CD4-positive, alpha-beta T cell (primary cell): ENCODE data around the gene YIF1A. TPM values are rescaled to one million over a fixed set of nuclear protein-coding genes. Genes with fewer than 3 reads are reported as not detected.

Source experiments
- ATAC-seq: fragments of 200-7000 bp; cut with Tn5 transposase; one replicate; pipeline ENCODE4 v1.10.0; 2022; ENCODE audit warnings: mild to moderate bottlenecking; ENCODE audit not compliant: poor library complexity
- CTCF ChIA-PET: fragments of 350-600 bp; sonication (Branson Sonifier 250); formaldehyde crosslinking; loops from one replicate; lab custom pipeline; 2021; ENCODE audit warnings: antibody characterized with exemption, inconsistent platforms; lab: Charles Lee
- POLR2A ChIA-PET: fragments of 350-600 bp; sonication (Branson Sonifier 250); formaldehyde crosslinking; loops from one replicate; lab custom pipeline; 2021; ENCODE audit warnings: antibody characterized with exemption, inconsistent platforms; lab: Charles Lee
- DNase-seq, 14 experiments: peaks; one replicate each; pipeline ENCODE4 v3.0.0-alpha.2; 2013 to 2020; ENCODE audit warnings: mixed read lengths in 2 of 14
- H3K27ac ChIP-seq, 2 donors: one replicate each; pipeline versions ENCODE4 v1.5.1 to v1.7.0; 2013; ENCODE audit warnings: low read length in 2 of 2, low read depth in 1 of 2, mild to moderate bottlenecking in 1 of 2
- H3K27me3 ChIP-seq, 2 experiments: 1 replicate in 1 of 2; 2 replicates in 1 of 2; pipeline versions ENCODE4 v1.6.1 to v1.7.0; 2013; ENCODE audit warnings: low read length in 2 of 2, control low read depth in 1 of 2, mild to moderate bottlenecking in 1 of 2, moderate library complexity in 1 of 2; ENCODE audit not compliant: insufficient read depth in 2 of 2, control insufficient read depth in 1 of 2
- H3K36me3 ChIP-seq: one replicate; pipeline ENCODE4 v1.6.1; 2013; ENCODE audit warnings: low read length, control low read depth; ENCODE audit not compliant: insufficient read depth
- H3K4me1 ChIP-seq: one replicate; pipeline ENCODE4 v1.6.1; 2013; ENCODE audit warnings: low read length, control low read depth; ENCODE audit not compliant: insufficient read depth
- H3K4me3 ChIP-seq: one replicate; pipeline ENCODE4 v1.5.1; 2013; ENCODE audit warnings: mild to moderate bottlenecking, low read length, moderate library complexity
- H3K9me3 ChIP-seq, 2 experiments: 1 replicate in 1 of 2; 2 replicates in 1 of 2; pipeline versions ENCODE4 v1.6.1 to v1.7.0; 2013; ENCODE audit warnings: low read length in 2 of 2, mild to moderate bottlenecking in 2 of 2, control low read depth in 1 of 2, moderate library complexity in 1 of 2; ENCODE audit not compliant: control insufficient read depth in 1 of 2, insufficient read depth in 1 of 2
- H3K27ac Mint-ChIP-seq: one replicate; pipeline ENCODE4 v1.8.0; 2020; ENCODE audit warnings: mixed read lengths
- H3K27me3 Mint-ChIP-seq: one replicate; pipeline ENCODE4 v1.8.0; 2021; ENCODE audit warnings: mixed read lengths
- H3K36me3 Mint-ChIP-seq: one replicate; pipeline ENCODE4 v1.8.0; 2021; ENCODE audit warnings: low read depth, mixed read lengths
- H3K4me1 Mint-ChIP-seq: one replicate; pipeline ENCODE4 v1.8.0; 2021; ENCODE audit warnings: low read depth, mixed read lengths
- H3K4me3 Mint-ChIP-seq: one replicate; pipeline ENCODE4 v1.8.0; 2020; ENCODE audit warnings: mild to moderate bottlenecking, mixed read lengths
- H3K9me3 Mint-ChIP-seq: one replicate; pipeline ENCODE4 v1.8.0; 2020; ENCODE audit warnings: mixed read lengths
- intact Hi-C, 2 experiments: fragments of 100-400 bp; cut with DNase I in 1 of 2; cut with micrococcal nuclease in 1 of 2; formaldehyde crosslinking; loops; one replicate each; pipeline versions ENCODE4 v1.15.1 to v1.9.0; 2023 to 2025; cut with DNase I, micrococcal nuclease
- total RNA-seq, 174 experiments: library from RNA in 2 of 174; stranded (reverse) in 2 of 174; gene quantifications; one replicate each; pipeline ENCODE4 v1.2.3 and lab custom pipeline; 2021 to 2026
- TF ChIP-seq, protein P1 (sequence below): fragments of 200-600 bp; IDR thresholded peaks from one replicate; pipeline ENCODE4 v1.8.0; 2022; ENCODE audit warnings: antibody characterized with exemption, mild to moderate bottlenecking

YIF1A gene
- total RNA-seq, 2 experiments from 2014 or later: 17.4 to 21.1 TPM

DNA sequence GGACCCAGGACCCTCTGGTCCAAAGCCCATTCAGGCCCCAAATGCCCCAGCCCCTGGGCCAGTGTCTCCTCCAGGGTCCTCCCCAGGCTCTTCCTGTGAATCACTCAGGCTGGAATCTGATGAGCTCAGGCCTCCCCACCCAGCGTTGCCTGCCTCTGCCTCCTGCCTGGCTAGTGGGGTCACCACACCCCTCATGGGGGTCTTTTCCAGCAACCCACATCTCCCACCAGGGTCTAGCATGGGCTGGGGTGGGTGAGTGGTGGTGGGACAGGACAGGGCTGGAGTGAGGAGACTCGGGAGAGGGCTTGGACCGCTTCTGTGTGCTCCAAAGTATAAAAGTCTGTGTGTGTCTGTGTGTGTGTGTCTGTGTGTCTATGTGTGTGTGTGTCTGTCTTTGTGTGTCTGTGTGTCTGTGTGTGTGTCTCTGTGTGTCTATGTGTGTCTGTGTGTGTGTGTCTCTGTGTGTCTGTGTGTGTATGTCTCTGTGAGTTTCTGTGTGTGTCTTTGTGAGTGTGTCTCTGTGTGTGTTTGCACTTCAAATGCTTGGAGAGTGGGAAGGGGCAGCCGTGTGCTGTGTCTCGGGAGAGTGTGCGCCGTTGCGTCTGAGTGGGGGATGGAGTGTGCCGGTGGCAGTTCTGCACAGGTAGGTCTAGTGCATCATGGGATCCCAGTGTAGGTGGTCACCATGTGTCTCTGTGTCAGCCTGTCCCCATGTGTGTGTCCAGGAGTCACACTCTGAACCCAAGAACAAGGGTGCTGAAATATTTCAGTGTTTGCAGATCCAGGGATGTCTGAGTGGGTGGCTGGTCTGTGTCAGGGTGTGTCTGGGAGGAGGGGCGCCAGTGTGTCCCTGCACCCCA lies 38.5 kb upstream of the YIF1A start:
- H3K27me3 ChIP-seq: no peaks in the 10 kb centered on the region
- no peaks in the 10 kb centered on the region for H3K9me3 ChIP-seq
- H3K27me3 Mint-ChIP-seq: no peaks in the 10 kb centered on the region
- ChIA-PET POLR2A (interaction anchor here (0.8 to 3.0 kb wide), 4 partner anchors 10 to 61 kb away, joined by 3 to 39 read pairs (median 12); partner anchors contain the start of gene CD248), CTCF (interaction anchor here (1.4 kb wide), 1 partner anchor 38 kb away, joined by 3 read pairs; the partner anchor contains the start of gene YIF1A)
- peak overlapping the region; percentile 22 for H3K4me3 Mint-ChIP-seq
- TF ChIP-seq, protein P1, sequence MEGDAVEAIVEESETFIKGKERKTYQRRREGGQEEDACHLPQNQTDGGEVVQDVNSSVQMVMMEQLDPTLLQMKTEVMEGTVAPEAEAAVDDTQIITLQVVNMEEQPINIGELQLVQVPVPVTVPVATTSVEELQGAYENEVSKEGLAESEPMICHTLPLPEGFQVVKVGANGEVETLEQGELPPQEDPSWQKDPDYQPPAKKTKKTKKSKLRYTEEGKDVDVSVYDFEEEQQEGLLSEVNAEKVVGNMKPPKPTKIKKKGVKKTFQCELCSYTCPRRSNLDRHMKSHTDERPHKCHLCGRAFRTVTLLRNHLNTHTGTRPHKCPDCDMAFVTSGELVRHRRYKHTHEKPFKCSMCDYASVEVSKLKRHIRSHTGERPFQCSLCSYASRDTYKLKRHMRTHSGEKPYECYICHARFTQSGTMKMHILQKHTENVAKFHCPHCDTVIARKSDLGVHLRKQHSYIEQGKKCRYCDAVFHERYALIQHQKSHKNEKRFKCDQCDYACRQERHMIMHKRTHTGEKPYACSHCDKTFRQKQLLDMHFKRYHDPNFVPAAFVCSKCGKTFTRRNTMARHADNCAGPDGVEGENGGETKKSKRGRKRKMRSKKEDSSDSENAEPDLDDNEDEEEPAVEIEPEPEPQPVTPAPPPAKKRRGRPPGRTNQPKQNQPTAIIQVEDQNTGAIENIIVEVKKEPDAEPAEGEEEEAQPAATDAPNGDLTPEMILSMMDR: no peak
- peaks cover 50% of the 10 kb centered on the region for H3K4me1 Mint-ChIP-seq
- H3K9me3 Mint-ChIP-seq: no peaks in the 10 kb centered on the region
- H3K4me1 ChIP-seq: peaks cover 46% of the 10 kb centered on the region
- DNase-seq (no peak), ATAC-seq (no peak)
- peak overlapping the region; percentile 85 for H3K27ac Mint-ChIP-seq
- intact Hi-C loops: loop anchor here (1.0 to 5.0 kb wide), 4 partner anchors 15 to 60 kb away; partner anchors contain the start of gene BRMS1 (in 1 of the 2)
- H3K36me3 Mint-ChIP-seq: no peaks in the 10 kb centered on the region
- no peaks in the 10 kb centered on the region for H3K36me3 ChIP-seq
- H3K4me3 ChIP-seq: no peak overlapping the region
- peak overlapping the region in 1 of 2 donors; percentile 13 for H3K27ac ChIP-seq

GRCh38 chr11:66326261-66327111 lies 37.5 kb upstream of the YIF1A start:
- Mint-ChIP-seq H3K9me3 (no peaks in the 10 kb centered on the region), H3K4me1 (peaks cover 54% of the 10 kb centered on the region), H3K4me3 (peak overlapping the region; percentile 20), H3K27ac (peak overlapping the region; percentile 76), H3K27me3 (no peaks in the 10 kb centered on the region), H3K36me3 (no peaks in the 10 kb centered on the region)
- no peaks in the 10 kb centered on the region for H3K27me3 ChIP-seq
- H3K4me3 ChIP-seq: no peak overlapping the region
- peak overlapping the region; percentile 13 to 65 for H3K27ac ChIP-seq
- ChIA-PET CTCF (interaction anchor here (1.0 to 1.4 kb wide), 2 partner anchors 15 to 37 kb away, joined by 3 read pairs; partner anchors contain the start of gene YIF1A), POLR2A (interaction anchor here (0.8 to 3.0 kb wide), 3 partner anchors 9 to 60 kb away, joined by 3 to 39 read pairs (median 12); partner anchors contain the start of gene CD248)
- peak in 9 of 14 experiments; percentile 30 to 72 (median 52) for DNase-seq
- intact Hi-C loops: loop anchor here in 1 of 2 experiments (5.0 kb wide), 1 partner anchor 61 kb away; no protein-coding TSS in a partner anchor
- TF ChIP-seq, protein P1: no peak
- H3K36me3 ChIP-seq: no peaks in the 10 kb centered on the region
- ATAC-seq: peak; percentile 72
- H3K9me3 ChIP-seq: no peaks in the 10 kb centered on the region
- H3K4me1 ChIP-seq: peaks cover 46% of the 10 kb centered on the region

DNA sequence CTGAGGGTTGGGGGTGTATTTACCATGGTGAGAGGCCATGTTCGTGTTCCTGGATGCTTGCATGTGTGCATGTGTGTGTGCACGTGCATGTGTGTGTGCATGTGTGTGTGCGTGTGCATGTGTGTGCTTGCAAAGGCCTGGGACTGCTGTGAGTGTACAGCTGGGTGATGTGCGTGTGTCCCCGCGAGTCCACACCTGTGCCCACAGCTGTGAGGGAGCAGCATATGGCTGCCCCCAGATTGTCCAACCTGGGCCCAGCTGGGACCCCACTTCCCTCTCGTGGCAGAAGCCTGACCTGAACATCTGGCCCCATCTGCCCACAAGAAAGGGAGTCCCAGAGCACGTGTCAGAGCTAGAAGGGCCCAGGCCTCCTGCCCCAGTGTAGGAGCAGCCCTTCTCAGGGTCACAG lies 36.3 kb upstream of the YIF1A start:
- H3K4me3 ChIP-seq: no peak overlapping the region
- DNase-seq (no peak), ATAC-seq (no peak)
- H3K4me1 ChIP-seq: peaks cover 46% of the 10 kb centered on the region
- TF ChIP-seq, protein P1: no peak
- H3K27me3 Mint-ChIP-seq: no peaks in the 10 kb centered on the region
- no peaks in the 10 kb centered on the region for H3K9me3 Mint-ChIP-seq
- H3K36me3 ChIP-seq: no peaks in the 10 kb centered on the region
- H3K36me3 Mint-ChIP-seq: no peaks in the 10 kb centered on the region
- H3K27ac ChIP-seq: no peak overlapping the region
- H3K27ac Mint-ChIP-seq: peak overlapping the region; percentile 76
- ChIA-PET CTCF (interaction anchor here (0.8 kb wide), 1 partner anchor 13 kb away, joined by 3 read pairs; no protein-coding TSS in a partner anchor), POLR2A (interaction anchor here (3.0 kb wide), 1 partner anchor 13 kb away, joined by 39 read pairs; no protein-coding TSS in a partner anchor)
- no peaks in the 10 kb centered on the region for H3K27me3 ChIP-seq
- intact Hi-C loops: loop anchor here in 1 of 2 experiments (5.0 kb wide), 1 partner anchor 62 kb away; no protein-coding TSS in a partner anchor
- no peaks in the 10 kb centered on the region for H3K9me3 ChIP-seq
- H3K4me1 Mint-ChIP-seq: peaks cover 54% of the 10 kb centered on the region
- H3K4me3 Mint-ChIP-seq: no peak overlapping the region
